Purkinje cell (primary cell): ENCODE measurements around the gene CRYGA. TPM values are rescaled to one million over a fixed set of nuclear protein-coding genes. Genes with fewer than 3 reads are reported as not detected.

Source experiments
- polyA plus RNA-seq: library from polyadenylated mRNA; unstranded; fragments of >200 nt; fragmentation: Nextera tagmentation; gene quantifications from 2 replicates; pipeline ENCODE4 v1.2.1, GENCODE V29; 2014

The CRYGA gene, protein sequence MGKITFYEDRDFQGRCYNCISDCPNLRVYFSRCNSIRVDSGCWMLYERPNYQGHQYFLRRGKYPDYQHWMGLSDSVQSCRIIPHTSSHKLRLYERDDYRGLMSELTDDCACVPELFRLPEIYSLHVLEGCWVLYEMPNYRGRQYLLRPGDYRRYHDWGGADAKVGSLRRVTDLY
- not detected in 2 replicates for polyA plus RNA-seq

DNA sequence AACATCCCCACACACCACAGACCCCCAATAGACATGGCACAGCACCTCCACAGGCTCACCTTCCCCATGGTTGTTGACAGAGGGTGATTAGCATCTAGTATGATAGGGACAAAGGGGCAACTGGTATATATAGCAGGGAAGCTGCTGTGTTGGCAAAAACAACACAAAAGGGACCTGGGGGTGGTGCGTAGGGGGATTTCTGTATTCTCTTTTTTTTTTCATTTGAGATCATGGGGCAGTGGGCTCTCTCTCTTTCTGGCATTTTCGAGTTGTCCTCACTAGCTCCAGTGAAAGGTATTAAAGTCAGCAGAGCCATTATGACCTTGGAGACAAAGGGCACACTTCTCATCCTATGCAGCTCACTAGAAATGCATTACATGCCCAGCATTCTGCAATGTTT, at the start of gene CRYGA:
Gene CRYGA (minus strand): TSS at position 101 of the 400 bp plus-strand sequence. CDS start 33 bp downstream, at position 68.

GRCh38 chr2:208189810-208190503, 26.6 kb upstream of the CRYGA start, which contains the start of gene C2orf80:
TSS of gene C2orf80 (minus strand) at chr2:208190030. CDS start at chr2:208186986, 3,044 bp downstream.

GRCh38 chr2:208146006-208146405, 17.4 kb downstream of the CRYGA start, which contains the start of gene CRYGB:
TSS of gene CRYGB (minus strand) at chr2:208146158. CDS start at chr2:208146120, 38 bp downstream.

GRCh38 chr2:208129744-208130711, 33.4 kb downstream of the CRYGA start, which contains the start of gene CRYGC:
TSS of gene CRYGC (minus strand) at chr2:208129828. CDS start at chr2:208129792, 36 bp downstream.

GRCh38 chr2:208124013-208124715, 39.2 kb downstream of the CRYGA start, which contains the start of gene CRYGD:
TSS of gene CRYGD (minus strand) at chr2:208124524. CDS start at chr2:208124473, 51 bp downstream.

Other genes starting within 250 kb of the CRYGA start
- gene PLEKHM3, start 138.1 kb downstream of the CRYGA start, polyA plus RNA-seq, result 29.4 and 51.7 TPM in 2 replicates
- gene CRYGD, start 39.1 kb downstream of the CRYGA start, polyA plus RNA-seq, result 0.42 and 2.2 TPM in 2 replicates
- not detected in 2 replicates for gene CRYGC, start 33.8 kb downstream of the CRYGA start, polyA plus RNA-seq
- not detected in 2 replicates for gene CRYGB, start 17.4 kb downstream of the CRYGA start, polyA plus RNA-seq
- gene C2orf80, start 26.4 kb upstream of the CRYGA start, polyA plus RNA-seq, result 1.4 and 28.1 TPM in 2 replicates
- gene IDH1, start 91.5 kb upstream of the CRYGA start, polyA plus RNA-seq, result 17.7 and 20.6 TPM in 2 replicates
- 13.1 and 13.9 TPM in 2 replicates for gene PIKFYVE, start 102.7 kb upstream of the CRYGA start, polyA plus RNA-seq
- gene PTH2R, start 243.2 kb upstream of the CRYGA start, polyA plus RNA-seq, result 1.2 TPM in 1 of 2 replicates, not detected in the other